ENCODE measurements around the gene SAMD4A. TPM values are rescaled to one million over a fixed set of nuclear protein-coding genes. Genes with fewer than 3 reads are reported as not detected.

SAMD4A gene
- polyA plus RNA-seq, 3 donors: 3.2 to 8.6 (median 4.2) TPM

GRCh38 chr14:54565785-54566409, 1.0 kb upstream of the SAMD4A start:
- Histone ChIP-seq H3K79me2 (ENCODE audit: insufficient read depth, low read length) (no peaks in the 10 kb centered on the region), H3K4me3 (replicated peaks in 1 of 3; ENCODE audit: low read depth in 2 of 3, low read length in 3 of 3) (peak overlapping the region; percentile 59 to 84 (median 69)), H3K9me3 (replicated peaks in 1 of 2; ENCODE audit: control insufficient read depth in 1 of 2, insufficient read depth in 1 of 2, low read length in 2 of 2) (peaks cover 0 to 6% of the 10 kb centered on the region in 2 donors), H2AFZ (ENCODE audit: insufficient read depth, low read depth, low read length, poor library complexity, severe bottlenecking) (peak overlapping the region; percentile 98), H3K27me3 (ENCODE audit: control insufficient read depth in 2 of 2, insufficient read depth in 2 of 2, low read length in 2 of 2) (peaks cover 31 to 64% of the 10 kb centered on the region in 2 donors), H3K36me3 (replicated peaks in 1 of 2; ENCODE audit: control insufficient read depth in 1 of 2, insufficient read depth in 2 of 2, low read length in 2 of 2) (no peaks in the 10 kb centered on the region), H3K9ac (ENCODE audit: insufficient read depth, low read length, poor library complexity, severe bottlenecking) (peak overlapping the region; percentile 63), H3K4me2 (replicated peaks; ENCODE audit: extremely low read depth, low read length, poor library complexity, severe bottlenecking) (peak overlapping the region; percentile 99), H3K4me1 (ENCODE audit: control insufficient read depth in 1 of 2, insufficient read depth in 2 of 2, low read length in 2 of 2) (peaks cover 41 to 49% of the 10 kb centered on the region in 2 donors), H3K27ac (ENCODE audit: low read depth in 1 of 2, low read length in 2 of 2) (peak overlapping the region in 1 of 2 donors; percentile 12), H4K20me1 (ENCODE audit: insufficient read depth, low read length) (no peaks in the 10 kb centered on the region)
- Mint-ChIP-seq H3K4me3 (peak overlapping the region; percentile 88 to 92), H3K27me3 (ENCODE audit: low read depth in 3 of 3) (peaks cover 50 to 57% (median 53%) of the 10 kb centered on the region in 3 donors), H3K4me1 (peaks cover 28% of the 10 kb centered on the region), H3K36me3 (peaks cover 2 to 10% of the 10 kb centered on the region in 2 donors), H3K27ac (peak overlapping the region in 1 of 7 donors; percentile 70), H3K9me3 (peaks cover 0 to 12% (median 2%) of the 10 kb centered on the region in 7 donors)
- intact Hi-C loops (cut with micrococcal nuclease): loop anchor here (2.0 to 5.0 kb wide), 3 partner anchors 207 to 241 kb away; no protein-coding TSS in a partner anchor
- under 1% methylated on average over 51 of the region's 73 CpGs for WGBS (ENCODE audit: insufficient coverage)
- no peak for TF ChIP-seq CTCF (IDR thresholded peaks at IDR 0.05)
- peak; percentile 65 to 76 (median 69) for DNase-seq

GRCh38 chr14:54567224-54567638, 303 bp downstream of the SAMD4A start:
- Histone ChIP-seq H3K4me1 (ENCODE audit: control insufficient read depth in 1 of 2, insufficient read depth in 2 of 2, low read length in 2 of 2) (peaks cover 41 to 49% of the 10 kb centered on the region in 2 donors), H2AFZ (ENCODE audit: insufficient read depth, low read depth, low read length, poor library complexity, severe bottlenecking) (peak overlapping the region; percentile 98), H3K79me2 (ENCODE audit: insufficient read depth, low read length) (no peaks in the 10 kb centered on the region), H3K27me3 (ENCODE audit: control insufficient read depth in 2 of 2, insufficient read depth in 2 of 2, low read length in 2 of 2) (peaks cover 31 to 67% of the 10 kb centered on the region in 2 donors), H3K36me3 (replicated peaks in 1 of 2; ENCODE audit: control insufficient read depth in 1 of 2, insufficient read depth in 2 of 2, low read length in 2 of 2) (no peaks in the 10 kb centered on the region), H3K27ac (ENCODE audit: low read depth in 1 of 2, low read length in 2 of 2) (no peak overlapping the region), H3K4me3 (replicated peaks in 1 of 3; ENCODE audit: low read depth in 2 of 3, low read length in 3 of 3) (peak overlapping the region; percentile 53 to 84 (median 62)), H3K4me2 (replicated peaks; ENCODE audit: extremely low read depth, low read length, poor library complexity, severe bottlenecking) (peak overlapping the region; percentile 99), H4K20me1 (ENCODE audit: insufficient read depth, low read length) (no peaks in the 10 kb centered on the region), H3K9me3 (replicated peaks in 1 of 2; ENCODE audit: control insufficient read depth in 1 of 2, insufficient read depth in 1 of 2, low read length in 2 of 2) (peaks cover 2 to 12% of the 10 kb centered on the region in 2 donors), H3K9ac (ENCODE audit: insufficient read depth, low read length, poor library complexity, severe bottlenecking) (peak overlapping the region; percentile 55)
- TF ChIP-seq CTCF (IDR thresholded peaks at IDR 0.05): peak; percentile 1
- H3K27ac Mint-ChIP-seq: no peak overlapping the region
- H3K36me3 Mint-ChIP-seq: peaks cover 4 to 10% of the 10 kb centered on the region in 2 donors
- H3K9me3 Mint-ChIP-seq: peaks cover 3 to 14% (median 7%) of the 10 kb centered on the region in 7 donors
- no peak for DNase-seq
- intact Hi-C loops (cut with micrococcal nuclease): loop anchor here in 1 of 2 donors (5.0 kb wide), 1 partner anchor 240 kb away; no protein-coding TSS in a partner anchor
- WGBS (ENCODE audit: insufficient coverage): under 1% methylated on average over 17 of the region's 31 CpGs
- H3K27me3 Mint-ChIP-seq (ENCODE audit: low read depth in 3 of 3): peaks cover 50 to 57% (median 56%) of the 10 kb centered on the region in 3 donors
- H3K4me1 Mint-ChIP-seq: peaks cover 28% of the 10 kb centered on the region
- H3K4me3 Mint-ChIP-seq: peak overlapping the region; percentile 95 to 97
